Measurements from ENCODE around the gene ABCB11.

ABCB11 gene

DNA sequence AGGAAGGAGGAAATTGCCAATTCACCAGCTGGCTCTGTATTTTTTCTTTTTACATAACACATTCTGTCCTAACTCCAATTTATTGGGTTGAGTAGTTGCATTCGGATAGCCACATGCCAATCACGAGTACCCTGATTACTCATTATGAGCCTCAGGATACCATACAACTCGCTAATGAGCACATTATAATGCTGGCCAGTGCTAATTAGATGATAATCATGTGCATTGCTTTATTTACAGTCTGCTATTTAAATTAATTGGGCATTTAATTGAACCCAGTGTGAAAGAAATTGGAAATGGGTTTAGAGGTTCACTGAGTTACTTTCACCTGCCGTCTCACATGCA is 114.8 kb downstream of the ABCB11 start:
- Histone ChIP-seq H3K36me3 (ENCODE audit: control insufficient read depth in 1 of 2, insufficient read depth in 2 of 2, low read length in 2 of 2) (no peaks in the 10 kb centered on the region), H3K9me3 (ENCODE audit: control insufficient read depth in 1 of 2, low read length in 2 of 2) (peaks cover 0 to 5% of the 10 kb centered on the region in 2 donors), H3K27ac (ENCODE audit: low read depth, low read length) (no peak overlapping the region), H3K9ac (ENCODE audit: low read depth in 1 of 2, low read length in 2 of 2) (no peak overlapping the region), H3K27me3 (ENCODE audit: control insufficient read depth in 1 of 2, insufficient read depth in 2 of 2, low read length in 2 of 2) (peaks cover 0 to 5% of the 10 kb centered on the region in 2 donors), H3K4me1 (ENCODE audit: control insufficient read depth in 1 of 2, insufficient read depth in 2 of 2, low read length in 2 of 2) (no peaks in the 10 kb centered on the region), H3K4me3 (ENCODE audit: low read depth in 1 of 2, low read length in 2 of 2) (no peak overlapping the region)

DNA sequence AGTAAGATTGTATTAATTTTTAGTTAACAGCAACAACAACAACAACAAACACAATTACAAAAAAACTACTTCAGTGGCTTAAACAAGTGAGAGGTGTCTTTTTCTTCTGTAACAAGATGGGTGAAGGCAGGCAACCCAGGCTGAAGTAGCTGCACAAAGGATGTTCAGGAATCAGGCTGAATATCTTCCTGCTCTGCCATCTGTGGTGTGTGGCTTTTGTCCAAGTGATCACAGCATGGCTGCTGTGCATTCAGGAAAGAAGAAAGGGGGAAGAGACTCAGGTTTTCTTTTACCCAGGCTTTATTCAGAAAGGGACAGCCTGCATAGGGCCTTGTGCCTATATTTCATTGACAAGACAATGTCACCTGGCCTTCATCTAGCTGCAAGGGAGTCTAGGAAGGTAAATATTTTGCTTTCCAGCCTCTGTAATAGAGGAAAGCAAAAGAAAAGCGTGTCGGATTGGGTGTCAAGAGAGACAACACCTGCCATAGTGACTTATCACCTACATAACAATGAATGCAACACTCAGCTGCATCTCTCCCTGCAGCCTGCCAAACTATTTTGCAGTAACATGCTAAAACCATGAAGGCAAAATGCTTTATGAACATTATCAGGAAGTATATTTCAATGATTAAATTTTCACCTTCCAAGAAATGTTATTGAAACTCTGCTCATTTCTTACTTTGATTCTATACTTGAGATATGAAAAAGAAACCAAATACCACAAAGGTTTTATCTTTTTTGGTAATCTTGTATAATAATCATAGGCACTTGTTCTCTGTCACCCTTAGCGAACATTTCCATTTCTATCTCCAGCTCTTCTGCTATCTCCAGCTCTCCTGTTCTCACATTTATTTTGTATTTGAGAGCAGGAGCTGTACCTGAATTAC is 115.4 kb downstream of the ABCB11 start:
- H3K27ac ChIP-seq (ENCODE audit: low read depth, low read length), result no peak overlapping the region
- H3K4me1 ChIP-seq (ENCODE audit: control insufficient read depth in 1 of 2, insufficient read depth in 2 of 2, low read length in 2 of 2), result no peaks in the 10 kb centered on the region
- peaks cover 0 to 5% of the 10 kb centered on the region in 2 donors for H3K9me3 ChIP-seq (ENCODE audit: control insufficient read depth in 1 of 2, low read length in 2 of 2)
- H3K9ac ChIP-seq (ENCODE audit: low read depth in 1 of 2, low read length in 2 of 2), result no peak overlapping the region
- H3K27me3 ChIP-seq (ENCODE audit: control insufficient read depth in 1 of 2, insufficient read depth in 2 of 2, low read length in 2 of 2), result peaks cover 0 to 5% of the 10 kb centered on the region in 2 donors
- no peak overlapping the region for H3K4me3 ChIP-seq (ENCODE audit: low read depth in 1 of 2, low read length in 2 of 2)
- H3K36me3 ChIP-seq (ENCODE audit: control insufficient read depth in 1 of 2, insufficient read depth in 2 of 2, low read length in 2 of 2), result no peaks in the 10 kb centered on the region

DNA sequence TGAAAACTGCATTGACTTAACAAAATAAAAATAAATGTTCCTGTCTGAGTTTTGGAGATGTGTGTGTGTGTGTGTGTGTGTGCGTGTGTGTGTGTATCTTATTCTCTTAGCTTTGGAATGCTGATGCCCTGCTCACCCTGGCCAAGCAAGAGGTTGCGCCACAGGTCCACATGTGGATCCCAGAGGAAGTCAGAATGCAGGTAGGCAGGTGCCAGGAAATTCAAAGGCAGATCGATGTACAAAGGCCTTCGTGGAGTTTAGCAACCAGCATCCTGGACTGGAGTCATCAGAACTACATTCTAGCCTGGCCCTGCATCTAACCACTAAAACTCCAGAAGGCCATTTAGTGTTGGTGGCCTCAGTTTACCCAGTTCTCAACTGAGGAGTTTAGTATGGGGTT is 117.6 kb downstream of the ABCB11 start:
- peaks cover 0 to 5% of the 10 kb centered on the region in 2 donors for H3K9me3 ChIP-seq (ENCODE audit: control insufficient read depth in 1 of 2, low read length in 2 of 2)
- no peak overlapping the region for H3K27ac ChIP-seq (ENCODE audit: low read depth, low read length)
- no peak overlapping the region for H3K9ac ChIP-seq (ENCODE audit: low read depth in 1 of 2, low read length in 2 of 2)
- H3K36me3 ChIP-seq (ENCODE audit: control insufficient read depth in 1 of 2, insufficient read depth in 2 of 2, low read length in 2 of 2), result no peaks in the 10 kb centered on the region
- H3K27me3 ChIP-seq (ENCODE audit: control insufficient read depth in 1 of 2, insufficient read depth in 2 of 2, low read length in 2 of 2), result peaks cover 2 to 5% of the 10 kb centered on the region in 2 donors
- no peak overlapping the region for H3K4me3 ChIP-seq (ENCODE audit: low read depth in 1 of 2, low read length in 2 of 2)
- no peaks in the 10 kb centered on the region for H3K4me1 ChIP-seq (ENCODE audit: control insufficient read depth in 1 of 2, insufficient read depth in 2 of 2, low read length in 2 of 2)

DNA sequence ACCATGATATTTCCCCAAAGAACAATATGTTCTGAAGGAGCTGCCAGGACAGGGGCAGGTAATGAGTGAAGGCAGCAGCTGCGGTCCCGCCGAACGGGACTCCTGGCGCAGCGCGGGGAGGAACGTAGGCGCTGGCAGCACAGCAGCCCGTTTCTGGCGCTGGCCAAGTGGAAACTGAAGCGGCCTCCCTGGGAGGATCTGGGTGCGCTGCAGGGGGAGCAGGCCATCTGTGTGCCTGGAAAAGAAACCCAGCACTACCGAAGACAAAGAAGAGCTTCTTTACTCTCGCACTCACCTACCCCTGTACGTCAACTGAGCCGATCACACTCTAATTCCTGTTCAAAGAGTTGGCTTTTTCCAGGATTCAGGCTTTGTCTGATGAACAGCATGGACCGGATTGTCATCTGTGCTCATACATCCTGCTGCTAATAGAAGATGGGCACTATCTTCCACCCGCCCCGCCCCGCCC is 118.2 kb downstream of the ABCB11 start:
- Histone ChIP-seq H3K27ac (ENCODE audit: low read depth, low read length) (no peak overlapping the region), H3K36me3 (ENCODE audit: control insufficient read depth in 1 of 2, insufficient read depth in 2 of 2, low read length in 2 of 2) (no peaks in the 10 kb centered on the region), H3K4me1 (ENCODE audit: control insufficient read depth in 1 of 2, insufficient read depth in 2 of 2, low read length in 2 of 2) (no peaks in the 10 kb centered on the region), H3K9ac (ENCODE audit: low read depth in 1 of 2, low read length in 2 of 2) (no peak overlapping the region), H3K4me3 (ENCODE audit: low read depth in 1 of 2, low read length in 2 of 2) (peak overlapping the region; percentile 16 to 55), H3K27me3 (ENCODE audit: control insufficient read depth in 1 of 2, insufficient read depth in 2 of 2, low read length in 2 of 2) (peaks cover 2 to 5% of the 10 kb centered on the region in 2 donors), H3K9me3 (ENCODE audit: control insufficient read depth in 1 of 2, low read length in 2 of 2) (peaks cover 0 to 5% of the 10 kb centered on the region in 2 donors)

DNA sequence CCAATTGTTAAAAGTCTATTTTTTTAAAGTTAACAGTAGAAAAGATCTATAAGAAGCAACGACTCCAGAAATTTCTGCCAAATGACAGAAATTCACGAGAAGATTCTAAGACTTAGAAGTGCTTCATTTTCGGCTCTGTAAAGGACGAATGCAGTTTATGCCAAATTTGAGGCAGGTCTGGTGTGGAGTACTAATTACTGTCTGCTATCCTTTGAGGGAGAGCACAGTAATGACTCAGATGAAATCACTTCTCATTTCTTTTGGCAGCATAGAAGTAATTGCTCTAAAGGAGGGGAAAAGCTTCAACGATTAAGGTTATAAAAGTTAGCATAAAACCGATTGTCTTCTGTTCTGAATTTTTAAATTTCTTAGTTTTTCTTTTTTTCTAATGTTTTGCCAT is 118.7 kb downstream of the ABCB11 start:
- no peaks in the 10 kb centered on the region for H3K36me3 ChIP-seq (ENCODE audit: control insufficient read depth in 1 of 2, insufficient read depth in 2 of 2, low read length in 2 of 2)
- no peaks in the 10 kb centered on the region for H3K4me1 ChIP-seq (ENCODE audit: control insufficient read depth in 1 of 2, insufficient read depth in 2 of 2, low read length in 2 of 2)
- H3K9me3 ChIP-seq (ENCODE audit: control insufficient read depth in 1 of 2, low read length in 2 of 2), result peaks cover 0 to 5% of the 10 kb centered on the region in 2 donors
- H3K27ac ChIP-seq (ENCODE audit: low read depth, low read length), result no peak overlapping the region
- no peak overlapping the region for H3K9ac ChIP-seq (ENCODE audit: low read depth in 1 of 2, low read length in 2 of 2)
- peaks cover 2 to 5% of the 10 kb centered on the region in 2 donors for H3K27me3 ChIP-seq (ENCODE audit: control insufficient read depth in 1 of 2, insufficient read depth in 2 of 2, low read length in 2 of 2)
- no peak overlapping the region for H3K4me3 ChIP-seq (ENCODE audit: low read depth in 1 of 2, low read length in 2 of 2)

DNA sequence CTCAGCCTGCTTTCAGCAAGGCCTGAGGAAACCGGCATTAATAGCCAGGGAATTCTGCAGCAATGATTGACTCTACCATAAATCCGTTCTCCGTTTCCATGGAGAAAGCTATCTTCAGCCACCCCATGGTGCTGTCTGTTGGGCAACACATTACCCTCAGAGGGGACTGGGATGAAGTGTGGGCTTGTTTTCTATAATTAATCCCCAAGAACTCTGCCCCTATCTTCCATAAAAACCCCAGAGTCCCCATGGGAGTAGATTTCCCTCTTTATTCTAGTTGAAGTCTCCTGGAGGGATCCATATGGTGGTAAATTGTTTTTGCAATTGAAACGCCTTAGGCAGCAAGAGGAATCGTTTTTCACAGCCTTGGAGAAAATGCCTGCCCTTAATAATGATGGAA is 120.8 kb downstream of the ABCB11 start:
- no peak overlapping the region for H3K27ac ChIP-seq (ENCODE audit: low read depth, low read length)

DNA sequence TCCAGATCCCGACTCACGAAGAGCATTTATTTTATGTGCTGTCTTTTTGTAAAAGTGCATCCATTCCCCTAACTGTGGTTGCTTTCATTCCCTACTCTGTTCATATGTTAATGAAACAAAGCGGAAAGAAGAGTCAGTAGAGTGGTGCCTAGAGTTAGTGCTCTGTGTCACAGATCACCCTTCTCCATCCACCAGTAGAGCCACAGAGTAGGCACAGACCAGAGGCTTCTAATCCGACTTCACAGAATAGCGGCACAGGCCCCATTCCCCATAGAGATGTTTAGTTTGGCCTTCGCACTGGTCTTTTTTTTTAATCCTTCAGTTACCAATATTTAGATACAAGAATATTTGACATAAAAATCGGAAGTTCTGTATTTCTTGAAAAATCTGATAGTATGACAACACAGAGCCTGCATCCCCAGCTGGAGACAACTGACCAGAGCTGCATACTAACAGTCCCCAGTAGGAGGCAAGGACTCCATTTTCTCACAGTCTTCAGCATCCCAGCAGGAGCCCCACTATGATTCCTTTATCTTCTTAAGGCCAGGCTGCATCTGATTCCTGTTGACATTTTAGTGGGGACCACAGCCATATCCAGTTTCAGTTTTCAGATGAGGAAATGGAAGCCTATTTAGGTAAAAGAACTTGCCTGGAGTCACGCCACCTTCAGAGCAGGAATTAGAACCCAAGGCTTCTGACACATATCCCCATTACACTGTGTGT is 123.0 kb downstream of the ABCB11 start:
- Histone ChIP-seq H3K4me3 (ENCODE audit: low read depth in 1 of 2, low read length in 2 of 2) (no peak overlapping the region), H3K36me3 (ENCODE audit: control insufficient read depth in 1 of 2, insufficient read depth in 2 of 2, low read length in 2 of 2) (no peaks in the 10 kb centered on the region), H3K4me1 (ENCODE audit: control insufficient read depth in 1 of 2, insufficient read depth in 2 of 2, low read length in 2 of 2) (no peaks in the 10 kb centered on the region), H3K27ac (ENCODE audit: low read depth, low read length) (no peak overlapping the region), H3K27me3 (ENCODE audit: control insufficient read depth in 1 of 2, insufficient read depth in 2 of 2, low read length in 2 of 2) (peaks cover 2 to 7% of the 10 kb centered on the region in 2 donors), H3K9me3 (ENCODE audit: control insufficient read depth in 1 of 2, low read length in 2 of 2) (no peaks in the 10 kb centered on the region), H3K9ac (ENCODE audit: low read depth in 1 of 2, low read length in 2 of 2) (no peak overlapping the region)

More for the DNA sequence above, 120.8 kb downstream of the ABCB11 start:
- Histone ChIP-seq H3K9me3 (ENCODE audit: control insufficient read depth in 1 of 2, low read length in 2 of 2) (no peaks in the 10 kb centered on the region), H3K4me3 (ENCODE audit: low read depth in 1 of 2, low read length in 2 of 2) (no peak overlapping the region), H3K9ac (ENCODE audit: low read depth in 1 of 2, low read length in 2 of 2) (no peak overlapping the region), H3K36me3 (ENCODE audit: control insufficient read depth in 1 of 2, insufficient read depth in 2 of 2, low read length in 2 of 2) (no peaks in the 10 kb centered on the region), H3K4me1 (ENCODE audit: control insufficient read depth in 1 of 2, insufficient read depth in 2 of 2, low read length in 2 of 2) (no peaks in the 10 kb centered on the region), H3K27me3 (ENCODE audit: control insufficient read depth in 1 of 2, insufficient read depth in 2 of 2, low read length in 2 of 2) (peaks cover 2 to 5% of the 10 kb centered on the region in 2 donors)

DNA sequence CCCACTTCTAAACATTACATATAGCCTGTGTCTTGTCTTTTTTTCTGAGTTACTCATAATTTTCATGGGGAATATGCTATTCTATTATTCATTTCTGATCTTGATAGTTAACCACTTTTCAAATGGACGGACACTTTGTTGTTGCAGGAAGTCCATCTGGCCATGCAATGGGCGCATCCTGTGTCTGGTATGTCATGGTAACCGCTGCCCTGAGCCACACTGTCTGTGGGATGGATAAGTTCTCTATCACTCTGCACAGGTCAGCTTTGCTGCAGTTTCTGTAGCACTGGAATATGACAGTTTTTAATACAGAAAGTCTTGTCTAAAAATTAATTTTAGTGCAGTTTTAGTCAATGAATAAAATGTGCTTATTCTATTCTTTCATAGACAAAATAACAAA is 126.8 kb downstream of the ABCB11 start:
- Histone ChIP-seq H3K27me3 (ENCODE audit: control insufficient read depth in 1 of 2, insufficient read depth in 2 of 2, low read length in 2 of 2) (peaks cover 0 to 7% of the 10 kb centered on the region in 2 donors), H3K27ac (ENCODE audit: low read depth, low read length) (no peak overlapping the region), H3K36me3 (ENCODE audit: control insufficient read depth in 1 of 2, insufficient read depth in 2 of 2, low read length in 2 of 2) (no peaks in the 10 kb centered on the region), H3K9me3 (ENCODE audit: control insufficient read depth in 1 of 2, low read length in 2 of 2) (no peaks in the 10 kb centered on the region), H3K9ac (ENCODE audit: low read depth in 1 of 2, low read length in 2 of 2) (no peak overlapping the region), H3K4me3 (ENCODE audit: low read depth in 1 of 2, low read length in 2 of 2) (no peak overlapping the region), H3K4me1 (ENCODE audit: control insufficient read depth in 1 of 2, insufficient read depth in 2 of 2, low read length in 2 of 2) (no peaks in the 10 kb centered on the region)

DNA sequence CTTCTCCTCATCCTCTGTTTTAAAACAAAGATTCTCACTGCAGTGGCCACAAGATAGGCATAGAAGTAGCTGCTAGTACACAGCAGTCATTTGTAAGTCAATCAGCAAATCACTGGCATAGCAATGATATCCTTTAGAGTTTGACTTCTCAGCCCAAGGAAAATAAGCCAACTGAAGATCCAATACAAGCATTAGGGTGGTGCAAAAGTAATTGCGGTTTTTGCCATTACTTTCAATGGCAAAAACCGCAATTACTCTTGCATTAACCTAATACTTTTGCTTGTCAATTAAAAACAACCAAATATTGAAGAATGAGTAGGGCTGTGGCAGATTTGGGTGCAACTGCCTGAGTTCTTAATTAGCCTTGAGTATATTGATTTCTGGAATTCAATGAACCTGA is 127.2 kb downstream of the ABCB11 start:
- Histone ChIP-seq H3K9ac (ENCODE audit: low read depth in 1 of 2, low read length in 2 of 2) (no peak overlapping the region), H3K4me3 (ENCODE audit: low read depth in 1 of 2, low read length in 2 of 2) (no peak overlapping the region), H3K27ac (ENCODE audit: low read depth, low read length) (no peak overlapping the region), H3K4me1 (ENCODE audit: control insufficient read depth in 1 of 2, insufficient read depth in 2 of 2, low read length in 2 of 2) (no peaks in the 10 kb centered on the region), H3K9me3 (ENCODE audit: control insufficient read depth in 1 of 2, low read length in 2 of 2) (no peaks in the 10 kb centered on the region), H3K36me3 (ENCODE audit: control insufficient read depth in 1 of 2, insufficient read depth in 2 of 2, low read length in 2 of 2) (no peaks in the 10 kb centered on the region), H3K27me3 (ENCODE audit: control insufficient read depth in 1 of 2, insufficient read depth in 2 of 2, low read length in 2 of 2) (peaks cover 0 to 7% of the 10 kb centered on the region in 2 donors)

DNA sequence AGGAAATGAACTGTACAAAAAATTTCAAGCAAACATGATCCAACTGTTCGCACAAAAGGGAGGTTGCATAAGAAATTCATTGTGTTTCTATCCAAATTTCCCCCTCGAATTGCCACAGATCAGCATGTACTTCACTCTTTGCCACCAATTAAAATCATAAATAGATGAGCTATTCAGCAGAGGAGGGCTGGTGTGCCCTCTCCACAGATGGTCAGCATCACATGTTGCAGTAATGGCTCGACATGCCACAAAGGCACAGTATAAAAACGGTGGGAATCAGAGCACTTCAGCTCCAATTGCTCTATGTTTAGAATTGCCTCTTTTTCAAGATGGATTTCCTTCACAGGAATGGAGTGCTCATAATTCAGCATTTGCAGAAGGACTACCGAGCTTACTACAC is 130.1 kb downstream of the ABCB11 start, which contains the start of gene G6PC2:
G6PC2 (plus strand) TSS at position 289 of the 400 bp plus-strand sequence; CDS start at position 330, 41 bp downstream.
- no peak within 1 kb of the TSS for H3K27ac ChIP-seq (ENCODE audit: low read depth, low read length)
- no peaks in the 10 kb centered on the region for H3K9me3 ChIP-seq (ENCODE audit: control insufficient read depth in 1 of 2, low read length in 2 of 2)
- no peaks in the 10 kb centered on the region for H3K36me3 ChIP-seq (ENCODE audit: control insufficient read depth in 1 of 2, insufficient read depth in 2 of 2, low read length in 2 of 2)
- no peak within 1 kb of the TSS for H3K9ac ChIP-seq (ENCODE audit: low read depth in 1 of 2, low read length in 2 of 2)
- no peak within 1 kb of the TSS for H3K4me3 ChIP-seq (ENCODE audit: low read depth in 1 of 2, low read length in 2 of 2)
- no peaks in the 10 kb centered on the region for H3K4me1 ChIP-seq (ENCODE audit: control insufficient read depth in 1 of 2, insufficient read depth in 2 of 2, low read length in 2 of 2)
- H3K27me3 ChIP-seq (ENCODE audit: control insufficient read depth in 1 of 2, insufficient read depth in 2 of 2, low read length in 2 of 2), result peaks cover 0 to 7% of the 10 kb centered on the region in 2 donors

All from duodenal mucosa (tissue), 2 donors.